HG02852 (cell line): ENCODE results near the gene AQP12A.

ENCODE experiments used
- ATAC-seq: cut with Tn5 transposase; IDR thresholded peaks from one replicate; pipeline ENCODE4 v1.9.1; 2021; ENCODE audit warnings: mild to moderate bottlenecking, moderate library complexity; ENCODE audit not compliant: unreplicated experiment

Gene AQP12A

GRCh38 chr2:240707043-240707756 is 15.5 kb downstream of the AQP12A start:
- no peak for ATAC-seq

- ATAC-seq: no peak
These were observed 16.2 kb downstream of the AQP12A start for GRCh38 chr2:240707821-240708220.

GRCh38 chr2:240708457-240708856 is 16.8 kb downstream of the AQP12A start:
- no peak for ATAC-seq

DNA sequence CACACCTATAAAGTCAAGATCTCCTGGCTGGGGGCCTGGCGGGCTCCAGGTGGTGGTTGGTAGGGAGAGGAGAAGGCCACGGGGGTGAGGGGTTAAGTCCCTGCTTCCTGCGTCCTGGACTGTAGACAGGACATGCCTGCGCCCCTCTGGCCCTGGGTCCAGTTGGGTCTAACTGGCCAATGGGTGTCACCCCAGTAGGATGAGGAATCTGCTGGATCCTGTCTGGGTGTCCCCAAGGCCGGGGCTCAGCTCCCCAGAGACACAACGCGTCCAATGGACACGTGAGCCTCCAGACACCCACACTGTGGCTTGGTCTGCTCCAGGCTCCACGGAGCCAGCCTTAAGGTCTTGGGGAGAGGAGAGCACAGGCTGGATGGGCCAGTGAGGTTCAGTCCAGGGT is 19.6 kb downstream of the AQP12A start:
- no peak for ATAC-seq

- no peak for ATAC-seq
These were observed 20.0 kb downstream of the AQP12A start for GRCh38 chr2:240711701-240712100.

GRCh38 chr2:240712121-240712520 is 20.5 kb downstream of the AQP12A start:
- no peak for ATAC-seq

- ATAC-seq: no peak
These were observed 21.6 kb downstream of the AQP12A start for GRCh38 chr2:240713071-240713927.

GRCh38 chr2:240713928-240714746 is 22.5 kb downstream of the AQP12A start:
- no peak for ATAC-seq

DNA sequence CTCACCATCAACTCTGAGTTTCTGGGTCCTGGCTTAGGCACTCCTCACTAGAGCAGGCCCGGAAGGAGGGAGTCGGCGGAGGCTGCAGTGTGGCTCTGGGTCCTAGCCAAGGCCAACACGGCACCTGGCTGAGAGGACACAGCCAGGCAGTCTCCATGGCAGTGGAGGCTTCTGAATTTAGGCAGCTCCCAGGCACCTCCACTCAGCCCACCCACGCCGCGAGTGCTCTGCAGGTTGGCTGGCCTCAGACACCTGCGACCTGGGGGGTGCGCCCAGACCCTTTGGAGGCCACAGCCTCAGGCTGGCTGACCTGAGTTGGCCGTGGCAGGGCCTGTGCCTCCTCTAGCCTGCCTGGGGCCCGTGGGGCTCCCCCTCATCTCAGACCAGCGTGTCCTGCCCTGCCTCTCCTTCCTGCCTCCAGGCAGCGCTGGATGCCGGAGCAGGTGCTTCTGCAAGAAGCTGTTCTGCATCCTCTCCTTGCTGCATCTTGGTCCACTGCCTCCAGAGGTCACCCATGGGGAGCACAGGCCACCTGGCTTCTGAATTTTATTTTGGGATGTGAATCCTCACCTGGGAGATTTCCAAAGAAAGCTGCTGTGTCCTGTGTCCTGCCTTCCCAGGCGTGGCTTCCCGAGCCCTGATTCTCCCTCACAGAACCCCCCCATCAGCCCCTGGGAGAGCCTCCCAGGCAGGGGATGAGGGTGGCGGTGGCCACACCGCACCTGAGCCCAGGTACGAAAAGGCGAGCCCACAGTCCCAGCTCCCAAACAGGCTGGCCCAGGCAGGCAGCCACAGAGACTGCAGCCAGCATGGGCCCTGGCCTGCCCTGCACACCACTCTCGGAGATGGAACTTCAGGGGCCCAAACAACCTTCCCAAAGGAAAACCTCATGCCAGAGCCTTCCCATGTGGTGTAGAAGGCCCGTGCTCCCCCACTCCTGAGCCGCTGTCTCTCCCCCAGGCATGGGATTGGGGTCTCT is 23.4 kb downstream of the AQP12A start:
- ATAC-seq: no peak

DNA sequence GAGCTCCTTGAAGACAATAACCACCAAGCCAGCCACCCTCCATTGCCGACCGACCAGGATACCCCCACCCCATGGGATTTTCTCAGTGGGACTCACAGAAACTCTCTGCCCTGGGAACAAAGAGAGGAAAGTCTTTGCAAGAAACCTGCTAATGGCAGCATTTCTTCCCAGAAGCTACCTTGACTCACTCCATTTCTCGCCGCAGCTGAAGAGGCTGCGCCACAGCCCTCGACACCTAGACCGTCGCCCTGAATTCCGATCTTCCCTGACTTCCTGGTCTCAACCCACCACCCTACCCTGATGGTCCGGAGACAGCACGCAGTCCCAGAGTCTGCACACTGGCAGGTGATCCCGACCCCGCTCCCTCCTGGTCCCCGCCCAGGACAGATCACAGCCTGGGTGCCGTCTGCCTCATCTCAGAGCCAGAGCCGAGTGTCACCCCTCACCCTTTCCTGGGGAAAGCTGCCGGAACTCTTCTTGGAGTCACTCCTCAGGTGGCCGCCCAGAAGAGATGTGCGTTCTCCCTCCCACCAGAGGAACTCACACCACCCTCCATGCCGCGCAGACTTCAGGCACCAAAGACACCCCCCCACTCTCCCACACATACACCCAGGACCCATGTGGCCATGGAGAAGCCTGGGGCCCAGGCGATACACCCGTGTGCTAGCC is 24.6 kb downstream of the AQP12A start:
- no peak for ATAC-seq

DNA sequence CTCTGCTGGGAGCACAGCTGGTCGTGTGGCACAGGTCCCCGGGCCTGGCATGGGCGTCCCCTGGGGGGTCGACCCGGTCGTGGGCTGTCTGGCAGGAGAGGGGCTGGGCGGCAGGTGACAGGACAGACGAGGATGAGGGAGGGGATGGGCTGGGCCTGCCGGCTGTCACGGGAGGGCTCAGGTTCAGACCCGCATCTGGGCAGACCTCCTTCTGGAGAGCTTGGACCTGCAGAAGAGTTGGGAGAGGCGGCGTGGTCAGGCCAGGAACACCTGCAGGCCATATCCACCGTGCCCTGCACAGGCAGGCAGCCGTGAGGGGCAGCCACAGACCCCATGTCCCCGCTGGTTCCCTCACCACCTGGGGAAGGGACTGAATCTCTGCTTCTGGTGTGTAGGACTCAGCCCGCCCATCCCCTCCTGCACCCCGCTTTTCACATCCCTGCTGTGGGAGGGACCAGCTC is 25.5 kb downstream of the AQP12A start:
- no peak for ATAC-seq

GRCh38 chr2:240717681-240718581 is 26.3 kb downstream of the AQP12A start:
- no peak for ATAC-seq

DNA sequence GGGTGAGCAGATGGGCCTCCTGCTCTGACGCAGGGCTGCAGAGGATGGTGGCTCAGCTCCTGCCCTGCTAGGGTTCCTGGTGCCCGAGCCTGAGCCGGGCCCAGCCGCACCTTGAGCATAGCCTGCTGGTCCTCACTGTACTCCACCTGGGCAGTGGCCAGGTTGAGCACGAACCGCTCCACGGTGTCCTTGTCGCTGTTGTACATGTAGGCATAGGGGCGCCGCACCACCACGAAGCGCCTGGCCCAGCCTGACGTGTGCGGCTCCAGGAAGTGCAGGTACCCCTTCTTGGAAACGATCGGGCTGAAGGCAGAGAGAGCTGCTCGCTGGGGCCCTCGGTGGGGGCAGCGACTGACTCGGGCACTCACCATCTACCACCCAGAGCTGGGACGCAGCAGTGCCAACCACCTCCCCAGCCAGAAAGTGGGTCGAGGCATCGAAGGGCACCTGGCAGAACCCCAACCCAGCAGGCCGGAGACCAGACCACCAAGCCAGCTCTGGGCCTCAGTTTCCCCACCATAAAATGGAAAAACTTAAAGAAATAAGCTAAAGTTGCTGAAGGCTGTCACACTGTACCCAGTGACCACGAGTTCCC is 27.3 kb downstream of the AQP12A start:
- no peak for ATAC-seq

DNA sequence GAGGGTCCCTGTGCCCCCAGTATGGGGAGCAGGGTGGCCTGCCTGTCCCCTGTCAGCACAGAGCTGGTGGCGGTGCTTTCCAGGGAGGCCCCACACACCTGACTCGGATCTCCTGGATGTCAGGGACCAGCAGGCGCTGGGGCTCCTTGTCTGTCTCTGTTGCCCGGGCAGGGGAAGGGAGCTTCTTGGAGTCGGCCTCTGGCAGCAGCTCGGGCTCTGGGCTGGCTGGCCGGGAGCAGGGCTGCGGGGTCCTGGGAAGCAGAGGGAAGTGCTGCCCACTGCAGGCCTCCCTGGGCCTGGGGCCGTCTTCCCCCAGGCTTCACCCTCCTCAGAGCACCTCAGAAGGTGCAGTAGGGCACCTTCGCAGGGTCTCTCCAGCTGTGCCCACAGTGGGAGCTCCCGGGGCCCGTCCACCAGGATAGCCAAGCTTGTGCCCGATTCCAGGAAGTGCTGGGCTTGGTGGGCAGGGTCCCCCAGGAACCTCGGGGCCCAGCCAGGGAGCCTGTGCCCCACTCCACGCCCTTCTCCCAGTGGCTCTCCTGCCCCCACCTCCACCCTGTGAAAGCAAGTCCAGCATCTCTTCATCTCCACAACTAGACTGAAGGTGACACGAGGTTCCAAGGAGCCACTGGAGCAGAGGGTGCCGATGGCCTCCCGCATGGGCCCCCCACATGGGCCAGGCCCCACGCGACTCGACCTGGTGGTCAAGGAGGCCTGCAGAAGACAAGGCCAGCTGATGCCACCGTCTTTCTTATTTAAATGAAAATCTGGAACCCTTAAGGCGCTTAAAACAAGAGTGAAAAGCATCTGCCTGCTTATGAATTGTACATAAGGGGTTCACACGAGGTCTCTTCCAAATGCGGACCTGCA is 28.2 kb downstream of the AQP12A start:
- no peak for ATAC-seq

GRCh38 chr2:240720686-240721595 is 29.3 kb downstream of the AQP12A start:
- no peak for ATAC-seq

DNA sequence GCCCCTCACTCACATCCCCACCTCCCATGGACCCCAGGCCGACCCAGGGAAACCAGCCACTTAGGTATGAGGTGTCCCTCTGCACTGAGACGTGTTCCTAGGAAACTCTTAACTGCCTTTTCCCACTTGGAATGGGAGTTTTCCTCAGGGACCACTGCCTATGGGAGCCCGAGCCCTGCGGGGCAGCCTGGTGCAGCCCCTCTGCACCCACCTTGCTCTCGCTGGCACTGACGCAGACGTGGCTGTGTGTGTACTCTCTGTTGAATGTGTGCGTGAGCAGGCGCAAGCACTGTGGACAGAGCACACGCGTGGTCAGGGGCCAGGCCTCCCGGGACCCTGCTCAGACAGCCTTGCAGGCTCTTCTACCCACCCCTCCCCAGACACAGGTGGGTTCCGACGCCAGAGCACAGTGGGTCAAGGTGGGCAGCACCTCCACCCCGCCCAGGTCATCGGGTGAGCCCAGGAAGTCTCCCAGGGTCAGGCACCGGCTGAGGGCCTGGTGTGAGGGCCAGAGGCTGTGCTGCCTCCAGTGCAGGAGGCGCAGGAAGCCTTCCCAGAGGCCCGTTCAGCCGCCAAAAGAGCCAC is 30.0 kb downstream of the AQP12A start:
- no peak for ATAC-seq
